ENCODE data around the gene VSNL1.

DNA sequence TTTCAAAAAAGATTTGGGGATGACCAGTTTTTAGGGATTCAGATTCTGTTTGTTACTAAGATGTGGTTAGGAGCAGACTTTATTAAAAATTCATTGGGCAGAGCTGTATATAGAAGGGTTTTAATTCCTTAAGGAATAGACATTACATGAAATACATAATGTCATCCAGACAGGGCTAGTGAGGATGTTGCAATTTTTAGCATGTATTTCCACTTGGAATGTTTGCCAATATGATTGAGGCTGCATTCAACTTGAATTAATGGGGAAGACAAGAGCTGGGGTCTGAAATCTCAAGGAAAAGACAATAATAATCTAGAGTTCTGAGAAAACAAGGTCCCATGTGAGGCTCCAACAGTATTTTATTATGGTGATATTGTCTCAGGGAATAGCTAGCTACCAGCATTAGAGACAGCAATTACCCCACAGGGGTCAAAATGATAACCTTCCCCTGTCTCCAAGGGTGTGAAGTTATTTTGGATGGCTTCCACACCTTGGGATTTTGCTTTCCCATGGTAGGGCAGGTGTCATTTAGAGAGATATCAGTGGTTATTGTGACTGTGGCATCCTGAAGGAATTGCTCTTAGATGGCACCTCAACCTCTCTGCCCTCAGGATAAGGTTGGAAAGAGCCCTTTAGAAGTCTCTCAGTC lies 60.2 kb downstream of the VSNL1 start:
- TF ChIP-seq EZH2 (IDR thresholded peaks at IDR 0.05; ENCODE audit: borderline replicate concordance, low read depth, low read length, poor library complexity, severe bottlenecking), result no peak
- TF ChIP-seq, protein P1, sequence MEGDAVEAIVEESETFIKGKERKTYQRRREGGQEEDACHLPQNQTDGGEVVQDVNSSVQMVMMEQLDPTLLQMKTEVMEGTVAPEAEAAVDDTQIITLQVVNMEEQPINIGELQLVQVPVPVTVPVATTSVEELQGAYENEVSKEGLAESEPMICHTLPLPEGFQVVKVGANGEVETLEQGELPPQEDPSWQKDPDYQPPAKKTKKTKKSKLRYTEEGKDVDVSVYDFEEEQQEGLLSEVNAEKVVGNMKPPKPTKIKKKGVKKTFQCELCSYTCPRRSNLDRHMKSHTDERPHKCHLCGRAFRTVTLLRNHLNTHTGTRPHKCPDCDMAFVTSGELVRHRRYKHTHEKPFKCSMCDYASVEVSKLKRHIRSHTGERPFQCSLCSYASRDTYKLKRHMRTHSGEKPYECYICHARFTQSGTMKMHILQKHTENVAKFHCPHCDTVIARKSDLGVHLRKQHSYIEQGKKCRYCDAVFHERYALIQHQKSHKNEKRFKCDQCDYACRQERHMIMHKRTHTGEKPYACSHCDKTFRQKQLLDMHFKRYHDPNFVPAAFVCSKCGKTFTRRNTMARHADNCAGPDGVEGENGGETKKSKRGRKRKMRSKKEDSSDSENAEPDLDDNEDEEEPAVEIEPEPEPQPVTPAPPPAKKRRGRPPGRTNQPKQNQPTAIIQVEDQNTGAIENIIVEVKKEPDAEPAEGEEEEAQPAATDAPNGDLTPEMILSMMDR (conservative IDR thresholded peaks at IDR 0.05; ENCODE audit: low read depth, low read length), result no peak
